Measurements from ENCODE around the gene PCBP3.

DNA sequence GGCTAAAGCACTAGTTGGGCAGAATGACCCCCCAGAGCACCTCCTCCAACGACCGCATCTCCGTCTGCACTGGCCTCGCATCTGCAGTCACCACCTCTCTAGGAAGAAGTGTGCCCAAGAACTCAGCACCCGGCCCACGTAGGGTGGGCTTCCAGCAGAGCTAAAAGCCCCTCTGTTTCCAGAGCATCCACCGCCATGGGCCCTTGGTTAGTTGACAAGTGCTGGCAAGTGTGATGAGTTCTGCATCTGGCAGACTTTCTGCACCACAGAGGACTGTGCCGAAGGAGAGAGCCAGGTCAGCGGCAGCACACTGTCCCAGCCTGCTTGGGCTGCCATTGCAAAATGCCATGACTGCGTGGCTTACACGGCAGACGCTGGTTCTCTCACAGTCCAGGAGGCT is 261.7 kb downstream of the PCBP3 start:
- TF ChIP-seq, protein P1, sequence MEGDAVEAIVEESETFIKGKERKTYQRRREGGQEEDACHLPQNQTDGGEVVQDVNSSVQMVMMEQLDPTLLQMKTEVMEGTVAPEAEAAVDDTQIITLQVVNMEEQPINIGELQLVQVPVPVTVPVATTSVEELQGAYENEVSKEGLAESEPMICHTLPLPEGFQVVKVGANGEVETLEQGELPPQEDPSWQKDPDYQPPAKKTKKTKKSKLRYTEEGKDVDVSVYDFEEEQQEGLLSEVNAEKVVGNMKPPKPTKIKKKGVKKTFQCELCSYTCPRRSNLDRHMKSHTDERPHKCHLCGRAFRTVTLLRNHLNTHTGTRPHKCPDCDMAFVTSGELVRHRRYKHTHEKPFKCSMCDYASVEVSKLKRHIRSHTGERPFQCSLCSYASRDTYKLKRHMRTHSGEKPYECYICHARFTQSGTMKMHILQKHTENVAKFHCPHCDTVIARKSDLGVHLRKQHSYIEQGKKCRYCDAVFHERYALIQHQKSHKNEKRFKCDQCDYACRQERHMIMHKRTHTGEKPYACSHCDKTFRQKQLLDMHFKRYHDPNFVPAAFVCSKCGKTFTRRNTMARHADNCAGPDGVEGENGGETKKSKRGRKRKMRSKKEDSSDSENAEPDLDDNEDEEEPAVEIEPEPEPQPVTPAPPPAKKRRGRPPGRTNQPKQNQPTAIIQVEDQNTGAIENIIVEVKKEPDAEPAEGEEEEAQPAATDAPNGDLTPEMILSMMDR (optimal IDR thresholded peaks at IDR 0.05 in 1 of 3, IDR thresholded peaks at IDR 0.05 in 1 of 3, conservative IDR thresholded peaks at IDR 0.05 in 1 of 3; ENCODE audit: extremely low read depth in 1 of 3, insufficient read depth in 2 of 3, low read length in 3 of 3), result no peak
- TF ChIP-seq EZH2 (IDR thresholded peaks at IDR 0.05; ENCODE audit: low read length), result no peak
